Left ventricle myocardium superior (tissue), 1 donor: Measurements from ENCODE around the gene UPF1. TPM values are rescaled to one million over a fixed set of nuclear protein-coding genes. Genes with fewer than 3 reads are reported as not detected.

Experiments used
- ATAC-seq: fragments of 200-7000 bp; cut with Tn5 transposase; one replicate; pipeline ENCODE4 v1.9.1; 2020; ENCODE audit warnings: mild to moderate bottlenecking, moderate library complexity
- DNase-seq: peaks from one replicate; pipeline ENCODE4 v3.0.0-alpha.2; 2020
- intact Hi-C: fragments of 100-400 bp; cut with micrococcal nuclease; formaldehyde crosslinking; loops from one replicate; pipeline ENCODE4 v1.11.0; 2022
- total RNA-seq: library from RNA; stranded (reverse); fragmentation: NEBNext Ultra II Directional; extraction: Animal tissue kit (Norgen Biotek cat#: 25700); gene quantifications from one replicate; pipeline ENCODE4 v1.2.1, GENCODE V29; 2021
- donor health status: DM: no; HTN: yes; CAD: no; lungs with severe emphysema.

Gene UPF1
- total RNA-seq, 1 donor from 2014 or later: 37.3 TPM

DNA sequence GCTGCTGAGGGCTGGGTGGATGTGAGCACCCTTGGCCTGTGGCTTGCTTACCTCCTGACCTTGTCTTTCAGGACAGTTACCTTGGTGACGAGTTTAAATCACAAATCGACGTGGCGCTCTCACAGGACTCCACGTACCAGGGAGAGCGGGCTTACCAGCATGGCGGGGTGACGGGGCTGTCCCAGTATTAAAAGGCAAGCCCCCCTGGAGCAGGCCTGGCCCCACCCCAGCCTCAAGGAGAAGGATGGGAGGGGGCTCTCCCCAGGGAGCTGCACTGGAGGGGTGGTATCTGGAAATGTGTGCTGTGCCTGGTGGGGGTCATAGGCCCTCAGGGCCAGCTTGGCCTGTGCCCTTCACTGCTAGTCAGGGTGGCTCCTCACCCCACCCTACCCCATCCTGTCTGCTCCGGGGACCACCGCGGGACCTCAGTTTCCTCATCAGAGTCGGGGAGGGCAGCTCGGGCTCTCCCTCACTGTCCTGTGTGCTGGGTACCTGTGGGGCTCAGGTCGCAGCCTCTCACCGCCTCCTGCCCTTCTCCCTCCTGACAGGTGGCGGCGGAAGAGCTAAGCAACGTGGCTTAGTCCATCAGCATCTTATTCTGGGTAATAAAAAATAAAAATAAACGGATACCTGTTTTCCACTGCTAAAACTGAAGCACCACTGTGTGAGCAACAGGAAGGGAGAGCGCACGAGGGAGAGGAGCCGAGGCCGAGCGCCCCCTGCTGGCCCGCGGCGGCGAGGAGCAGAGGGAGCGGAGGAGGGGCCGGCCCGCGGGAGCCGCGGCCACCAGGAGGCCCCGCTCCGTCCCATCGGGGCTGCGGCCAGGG, 34.4 kb downstream of the UPF1 start:
- intact Hi-C loops: no loop called here
- DNase-seq: peak; percentile 84
- peak; percentile 85 for ATAC-seq

GRCh38 chr19:18866800-18867123, 35.0 kb downstream of the UPF1 start:
- DNase-seq (no peak), ATAC-seq (peak; percentile 22)
- intact Hi-C loops: no loop called here

GRCh38 chr19:18867199-18867598, 35.4 kb downstream of the UPF1 start:
- no peak for ATAC-seq
- intact Hi-C loops: no loop called here
- DNase-seq: no peak

DNA sequence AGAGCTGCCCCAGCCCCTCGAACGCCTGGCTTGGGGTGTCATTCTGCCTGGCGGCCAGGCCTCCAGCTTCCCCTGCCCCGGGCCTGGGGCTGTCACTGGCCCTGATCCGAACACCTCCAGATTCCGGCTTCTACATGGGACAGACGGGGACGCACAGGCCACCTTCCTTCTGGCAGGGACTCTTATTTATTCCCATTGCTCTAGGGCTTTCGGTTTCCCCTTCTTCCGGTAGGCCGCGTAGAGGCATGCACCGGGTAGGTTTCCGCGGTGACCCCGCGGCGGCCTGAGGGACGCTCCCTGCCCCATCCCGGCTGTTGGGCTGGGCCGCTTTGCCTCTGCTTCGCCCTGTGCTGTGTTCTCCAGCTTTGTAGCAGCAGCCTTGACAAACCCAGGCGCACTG, 36.0 kb downstream of the UPF1 start:
- DNase-seq (no peak), ATAC-seq (no peak)
- intact Hi-C loops: no loop called here

GRCh38 chr19:18868380-18869022, 36.7 kb downstream of the UPF1 start:
- no peak for DNase-seq
- intact Hi-C loops: no loop called here
- no peak for ATAC-seq

- no peak for DNase-seq
- intact Hi-C loops: no loop called here
- no peak for ATAC-seq
These were observed 37.4 kb downstream of the UPF1 start for GRCh38 chr19:18869023-18869618.

DNA sequence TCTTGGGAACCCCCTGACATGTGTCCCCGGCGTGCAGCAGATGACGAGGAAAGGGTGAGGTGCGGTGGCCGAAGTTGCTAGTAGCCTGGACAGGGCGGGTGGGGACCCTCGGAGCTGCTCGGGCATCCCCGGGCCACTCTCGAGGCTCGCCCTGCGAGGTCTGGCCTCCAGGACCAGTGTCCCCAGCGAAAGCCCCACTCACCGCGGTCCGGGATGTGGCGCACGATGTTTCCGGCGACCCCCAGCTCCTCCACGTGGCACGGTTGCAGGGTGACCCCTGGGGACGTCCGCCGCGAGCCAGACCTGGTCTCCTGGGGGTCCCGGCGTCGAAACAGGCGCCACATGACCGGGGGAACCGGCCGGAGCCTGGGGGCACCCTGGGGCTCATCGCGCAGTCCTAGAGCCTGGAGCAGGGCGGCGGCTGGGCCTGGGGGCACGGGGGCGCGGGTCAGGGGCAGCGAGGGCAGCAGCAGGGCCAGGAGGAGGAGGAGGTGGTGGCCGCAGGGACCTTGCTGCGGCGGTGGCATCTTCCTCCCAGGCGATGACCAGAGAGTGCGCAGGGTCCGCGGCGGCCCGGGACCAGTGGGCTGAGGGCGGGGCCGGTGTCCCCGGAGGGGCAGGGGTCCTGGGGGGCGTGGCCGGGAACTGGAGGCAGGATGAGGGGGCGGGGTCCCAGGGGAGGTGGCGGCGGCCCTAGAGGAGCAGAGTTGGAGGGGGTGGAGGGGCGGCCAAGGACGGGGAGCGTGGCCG, 38.2 kb downstream of the UPF1 start:
- ATAC-seq (no peak), DNase-seq (no peak)
- intact Hi-C loops: no loop called here

DNA sequence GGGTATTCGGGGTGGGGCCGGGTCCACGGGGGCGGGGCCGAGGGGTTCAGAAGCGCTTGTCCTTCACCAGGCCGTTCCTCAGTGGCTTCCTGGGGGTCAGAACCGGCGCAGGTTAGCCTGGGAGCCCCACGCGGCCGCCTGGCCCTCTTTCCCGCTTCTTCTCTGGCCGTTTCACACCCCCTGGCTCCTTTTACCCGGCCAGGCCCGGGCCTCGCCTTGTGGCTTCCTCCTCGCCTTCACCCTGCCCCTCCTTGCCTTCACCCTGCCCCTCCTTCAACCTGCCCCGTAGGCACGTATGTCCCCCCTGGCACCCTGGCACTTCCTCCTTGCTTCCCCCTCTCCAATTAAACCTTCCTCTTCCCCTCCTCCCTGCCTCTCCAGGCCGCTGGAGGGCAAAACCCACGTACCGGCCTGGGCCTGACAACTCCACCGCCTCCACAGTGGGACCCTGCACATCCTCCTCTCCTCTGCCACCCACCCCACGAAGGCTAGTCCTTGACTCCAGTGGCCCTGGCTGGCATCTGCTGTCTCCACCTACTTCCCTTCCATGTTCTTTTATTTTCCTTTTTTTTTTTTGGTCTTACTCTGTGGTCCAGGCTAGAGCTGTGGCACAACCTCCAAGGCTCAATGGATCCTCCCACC, 38.9 kb downstream of the UPF1 start:
- ATAC-seq (no peak), DNase-seq (no peak)
- intact Hi-C loops: no loop called here

GRCh38 chr19:18871543-18871942, 39.8 kb downstream of the UPF1 start:
- DNase-seq (no peak), ATAC-seq (no peak)
- intact Hi-C loops: no loop called here

- intact Hi-C loops: no loop called here
- ATAC-seq: no peak
- no peak for DNase-seq
These were observed 44.0 kb downstream of the UPF1 start for GRCh38 chr19:18875726-18876125.

- intact Hi-C loops: no loop called here
- ATAC-seq (no peak), DNase-seq (no peak)
These were observed 45.1 kb downstream of the UPF1 start for GRCh38 chr19:18876865-18877264.

GRCh38 chr19:18878058-18878797, 46.5 kb downstream of the UPF1 start:
- intact Hi-C loops: no loop called here
- no peak for DNase-seq
- ATAC-seq: no peak

- ATAC-seq: no peak
- DNase-seq: no peak
- intact Hi-C loops: no loop called here
These were observed 47.3 kb downstream of the UPF1 start for GRCh38 chr19:18878858-18879578.

DNA sequence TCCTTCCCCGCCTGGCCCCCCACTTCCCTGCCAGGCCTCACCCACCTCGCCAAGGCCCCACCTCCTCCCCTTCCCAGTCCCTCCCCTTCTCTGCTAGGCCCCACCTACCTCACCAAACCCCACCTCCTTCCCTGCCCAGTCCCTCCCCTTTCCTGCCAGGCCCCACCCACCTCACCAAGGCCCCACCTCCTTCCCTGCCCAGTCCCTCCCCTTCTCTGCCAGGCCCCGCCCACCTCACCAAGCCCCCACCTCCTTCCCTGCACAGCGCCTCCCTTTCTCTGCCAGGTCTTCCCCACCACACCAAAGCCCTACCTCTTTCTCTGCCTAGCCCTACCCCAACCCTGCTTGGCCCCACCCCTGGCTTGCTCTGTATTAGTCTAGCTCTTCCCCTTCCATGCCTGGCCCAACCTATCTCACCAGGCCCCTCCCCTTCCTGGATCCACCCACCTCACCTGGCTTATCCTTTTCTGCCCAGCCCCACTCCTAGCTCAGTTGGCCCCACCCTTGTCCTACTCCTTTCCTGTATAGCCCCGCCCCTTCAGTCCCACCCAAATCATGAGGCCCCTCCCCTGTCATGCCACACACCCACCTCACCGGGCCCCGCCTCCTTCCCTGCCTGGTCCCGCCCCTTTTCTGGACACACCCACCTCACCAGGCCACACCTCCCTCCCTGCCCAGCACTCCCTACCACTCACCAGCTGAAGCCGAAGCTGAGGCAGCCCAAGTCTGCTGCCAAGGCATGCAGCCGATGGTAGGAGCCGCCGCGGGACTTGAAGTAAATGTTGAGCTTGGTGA, 48.0 kb downstream of the UPF1 start:
- ATAC-seq (peak; percentile 22), DNase-seq (no peak)
- intact Hi-C loops: no loop called here

DNA sequence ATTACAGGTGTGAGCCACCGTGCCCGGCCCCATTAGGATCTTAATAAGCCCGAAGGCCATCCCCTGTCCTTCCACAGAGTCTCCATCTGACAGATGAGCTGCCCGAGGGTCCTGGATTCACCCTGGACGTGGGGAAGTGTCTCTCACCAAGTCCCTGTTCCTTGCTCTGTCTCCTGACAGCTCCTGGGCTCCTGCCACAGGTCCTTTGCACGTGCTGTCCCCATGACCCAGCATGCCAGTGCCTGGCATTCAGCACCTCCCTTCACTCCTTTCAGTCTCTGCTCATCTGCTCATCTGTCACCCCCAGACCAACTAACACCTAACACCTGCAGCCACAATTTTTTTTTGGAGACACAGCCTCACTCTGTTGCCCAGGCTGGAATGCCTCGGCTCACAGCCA, 49.7 kb downstream of the UPF1 start:
- intact Hi-C loops: no loop called here
- DNase-seq (no peak), ATAC-seq (no peak)

- intact Hi-C loops: no loop called here
- DNase-seq (no peak), ATAC-seq (no peak)
These were observed 52.0 kb downstream of the UPF1 start for GRCh38 chr19:18883526-18884304.

DNA sequence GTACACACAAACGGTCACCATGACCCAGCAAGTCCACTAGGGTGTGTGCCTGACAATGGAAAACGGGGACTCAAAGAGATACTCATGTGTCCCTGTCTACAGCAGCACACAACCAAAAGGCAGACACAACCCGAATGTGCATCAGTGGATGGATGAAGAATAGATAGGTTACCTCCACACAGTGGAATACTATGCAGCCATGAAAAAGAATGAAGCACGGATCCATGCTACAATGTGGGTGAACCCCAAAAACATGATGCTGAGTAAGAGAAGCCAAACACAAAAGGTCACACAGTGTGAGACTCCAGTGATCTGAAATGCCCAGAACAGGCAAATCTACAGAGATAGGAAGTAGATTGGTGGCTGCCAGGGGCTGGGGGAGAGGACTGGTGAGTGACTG, 55.2 kb downstream of the UPF1 start:
- DNase-seq: no peak
- intact Hi-C loops: no loop called here
- no peak for ATAC-seq
